Measurements from ENCODE around the gene BID.
"Not testable (repeated sequence)": the region's sequence is repeated elsewhere in the genome, so short reads cannot be mapped to it uniquely, and the experiment has no call there.

The BID gene

GRCh38 chr22:17698276-17698675 lies 76.0 kb downstream of the BID start:
- not testable (repeated sequence) for DNase-seq

GRCh38 chr22:17697196-17697595 lies 77.1 kb downstream of the BID start:
- DNase-seq = not testable (repeated sequence)

DNA sequence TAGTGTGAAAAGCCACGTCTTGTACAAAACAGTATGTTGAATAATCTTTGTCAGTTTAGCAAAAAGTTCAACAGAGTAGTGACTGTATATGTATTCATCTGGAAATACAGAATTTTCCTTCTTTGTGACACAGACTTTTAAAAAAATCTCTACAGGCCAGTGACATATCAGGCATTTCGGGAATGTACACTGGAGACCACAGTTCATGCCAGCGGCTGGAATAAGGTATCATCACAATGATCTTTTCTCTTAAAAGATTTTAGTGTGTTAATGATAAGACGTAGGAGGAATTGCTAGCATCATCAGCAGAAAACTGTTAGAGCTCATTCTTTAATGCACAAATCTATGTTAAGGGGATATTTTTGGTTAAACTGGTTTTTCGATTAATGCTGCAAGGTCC lies 78.3 kb downstream of the BID start:
- no peak for DNase-seq

DNA sequence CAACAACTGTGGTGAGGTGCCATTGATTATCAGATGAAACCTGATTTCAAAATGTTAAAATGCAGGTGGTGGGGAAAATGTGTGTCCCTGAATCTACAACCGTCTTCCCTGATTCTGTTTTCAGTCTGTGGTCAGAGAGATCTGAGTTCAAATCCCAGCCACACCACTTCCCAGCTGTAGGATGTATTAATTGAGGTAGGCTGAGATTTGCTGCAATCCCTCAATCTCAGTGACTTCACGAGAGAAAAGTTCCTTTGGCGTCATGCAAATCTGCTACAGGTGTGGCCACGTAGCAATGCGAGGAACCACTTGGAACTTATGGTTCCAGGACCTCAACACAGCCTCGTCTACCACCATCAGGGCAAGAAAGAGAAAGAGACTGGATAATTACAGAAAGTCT lies 79.5 kb downstream of the BID start:
- no peak for DNase-seq

GRCh38 chr22:17694193-17694592 lies 80.1 kb downstream of the BID start:
- no peak for DNase-seq

GRCh38 chr22:17692841-17693240 lies 81.4 kb downstream of the BID start:
- DNase-seq = no peak

GRCh38 chr22:17684245-17684644 lies 90.0 kb downstream of the BID start:
- no peak for DNase-seq

Measured in GOT3 (cell line).